ENCODE data around the gene NMNAT1.

NMNAT1 gene

GRCh38 chr1:9907441-9907840 lies 35.8 kb upstream of the NMNAT1 start:
- TF ChIP-seq ZBTB7A (IDR thresholded peaks at IDR 0.05; ENCODE audit: low read depth): no peak
- TF ChIP-seq NFIC (IDR thresholded peaks at IDR 0.05): no peak
- no peak for TF ChIP-seq EP300 (IDR thresholded peaks at IDR 0.05; ENCODE audit: borderline replicate concordance)
- no peak for TF ChIP-seq REST (IDR thresholded peaks at IDR 0.05; ENCODE audit: low read depth)

GRCh38 chr1:9908871-9909233 lies 34.4 kb upstream of the NMNAT1 start:
- TF ChIP-seq ZBTB7A (IDR thresholded peaks at IDR 0.05; ENCODE audit: low read depth) (no peak), YY1 (IDR thresholded peaks at IDR 0.05; ENCODE audit: low read depth) (no peak), EGR1 (IDR thresholded peaks at IDR 0.05) (no peak), MAX (IDR thresholded peaks at IDR 0.05) (no peak), CEBPB (IDR thresholded peaks at IDR 0.05) (no peak), TCF12 (IDR thresholded peaks at IDR 0.05; ENCODE audit: low read depth) (no peak), CREB1 (IDR thresholded peaks at IDR 0.05; ENCODE audit: low read depth) (no peak)

- TF ChIP-seq CEBPB (IDR thresholded peaks at IDR 0.05): no peak
- no peak for TF ChIP-seq RAD21 (IDR thresholded peaks at IDR 0.05; ENCODE audit: low read depth)
- TF ChIP-seq MAX (IDR thresholded peaks at IDR 0.05): no peak
- TF ChIP-seq ZBTB7A (IDR thresholded peaks at IDR 0.05; ENCODE audit: low read depth): peak; percentile 86
- no peak for TF ChIP-seq TAF1 (IDR thresholded peaks at IDR 0.05; ENCODE audit: low read depth)
Measured at GRCh38 chr1:9909234-9910046, 33.8 kb upstream of the NMNAT1 start.

- TF ChIP-seq RAD21 (IDR thresholded peaks at IDR 0.05; ENCODE audit: low read depth) (no peak), EP300 (IDR thresholded peaks at IDR 0.05; ENCODE audit: borderline replicate concordance) (no peak)
Measured at GRCh38 chr1:9910076-9910422, 33.2 kb upstream of the NMNAT1 start, which contains the start of gene CTNNBIP1. CTNNBIP1 (minus strand) TSS chr1:9910269; CDS start chr1:9872064, 38,205 bp downstream.

- TF ChIP-seq EP300 (IDR thresholded peaks at IDR 0.05; ENCODE audit: borderline replicate concordance) (no peak), REST (IDR thresholded peaks at IDR 0.05; ENCODE audit: low read depth) (no peak), CREB1 (IDR thresholded peaks at IDR 0.05; ENCODE audit: low read depth) (0 out of 2 replicates have a peak, but pooled peaks have one; percentile 3), YY1 (IDR thresholded peaks at IDR 0.05; ENCODE audit: low read depth) (no peak), CEBPB (IDR thresholded peaks at IDR 0.05) (no peak), ZBTB7A (IDR thresholded peaks at IDR 0.05; ENCODE audit: low read depth) (no peak), TAF1 (IDR thresholded peaks at IDR 0.05; ENCODE audit: low read depth) (peak; percentile 43), MAX (IDR thresholded peaks at IDR 0.05) (peak; percentile 72), RAD21 (IDR thresholded peaks at IDR 0.05; ENCODE audit: low read depth) (no peak), FOXM1 (IDR thresholded peaks at IDR 0.05; ENCODE audit: borderline replicate concordance, low read depth) (no peak), TCF12 (IDR thresholded peaks at IDR 0.05; ENCODE audit: low read depth) (0 out of 2 replicates have a peak, but pooled peaks have one; percentile 22), TEAD4 (IDR thresholded peaks at IDR 0.05) (no peak), USF1 (IDR thresholded peaks at IDR 0.05) (no peak), NFIC (IDR thresholded peaks at IDR 0.05) (no peak), EGR1 (IDR thresholded peaks at IDR 0.05) (no peak; the same call in 1 of the 2 replicates)
Measured at GRCh38 chr1:9910423-9911178, 32.7 kb upstream of the NMNAT1 start.

- TF ChIP-seq CEBPB (IDR thresholded peaks at IDR 0.05) (no peak), NFIC (IDR thresholded peaks at IDR 0.05) (no peak), FOXM1 (IDR thresholded peaks at IDR 0.05; ENCODE audit: borderline replicate concordance, low read depth) (no peak), REST (IDR thresholded peaks at IDR 0.05; ENCODE audit: low read depth) (no peak), ZBTB7A (IDR thresholded peaks at IDR 0.05; ENCODE audit: low read depth) (no peak), USF1 (IDR thresholded peaks at IDR 0.05) (no peak), EGR1 (IDR thresholded peaks at IDR 0.05) (no peak), RAD21 (IDR thresholded peaks at IDR 0.05; ENCODE audit: low read depth) (no peak), EP300 (IDR thresholded peaks at IDR 0.05; ENCODE audit: borderline replicate concordance) (no peak)
Measured at GRCh38 chr1:9912264-9912936, 30.9 kb upstream of the NMNAT1 start.
